RWPE2 (cell line): ENCODE measurements around the gene TMEM135.
A peak's percentile ranks its signal among the peaks of the same experiment; 100 is the strongest.
"Not testable (repeated sequence)": the region's sequence is repeated elsewhere in the genome, so short reads cannot be mapped to it uniquely, and the experiment has no call there.

Experiments
- ATAC-seq: fragments of 200-7000 bp; cut with Tn5 transposase; 3 replicates; pipeline ENCODE4 v1.9.1; 2021; ENCODE audit warnings: low read depth
- DNase-seq: peaks from one replicate; pipeline ENCODE4 v3.0.0-alpha.2; 2020; ENCODE audit warnings: low spot score
- H3K27ac ChIP-seq: fragments of 450-650 bp; 2 replicates; pipeline ENCODE4 v1.5.1; 2017; ENCODE audit warnings: mild to moderate bottlenecking; ENCODE audit not compliant: poor library complexity, severe bottlenecking
- H3K27me3 ChIP-seq: fragments of 250-450 bp; sonication (Bioruptor Pico); 2 replicates; pipeline ENCODE4 v1.5.1; 2021; ENCODE audit warnings: mild to moderate bottlenecking, moderate library complexity; ENCODE audit not compliant: insufficient read depth, poor library complexity, severe bottlenecking
- H3K36me3 ChIP-seq: fragments of 250-450 bp; sonication (Bioruptor Pico); 2 replicates; pipeline ENCODE4 v1.5.1; 2020; ENCODE audit warnings: low read depth, mild to moderate bottlenecking, moderate library complexity
- H3K4me1 ChIP-seq: fragments of 250-450 bp; sonication (Bioruptor Pico); 2 replicates; pipeline ENCODE4 v1.5.1; 2021; ENCODE audit warnings: mild to moderate bottlenecking, moderate library complexity; ENCODE audit not compliant: insufficient read depth, poor library complexity, severe bottlenecking
- H3K4me3 ChIP-seq: fragments of 250-450 bp; sonication (Bioruptor Pico); 2 replicates; pipeline ENCODE4 v1.5.1; 2021; ENCODE audit warnings: mild to moderate bottlenecking, moderate library complexity; ENCODE audit not compliant: severe bottlenecking
- H3K9me3 ChIP-seq: fragments of 250-450 bp; sonication (Bioruptor Pico); 2 replicates; pipeline ENCODE4 v1.5.1; 2021; ENCODE audit warnings: mild to moderate bottlenecking, moderate library complexity; ENCODE audit not compliant: severe bottlenecking
- TF ChIP-seq, protein P1 (sequence below): fragments of 450-650 bp; IDR thresholded peaks from one replicate; pipeline ENCODE4 v1.5.1; 2017; ENCODE audit warnings: mild to moderate bottlenecking, moderate library complexity; ENCODE audit not compliant: poor library complexity, severe bottlenecking

The TMEM135 gene

GRCh38 chr11:87083029-87083428 is 45.3 kb downstream of the TMEM135 start:
- TF ChIP-seq, protein P1, sequence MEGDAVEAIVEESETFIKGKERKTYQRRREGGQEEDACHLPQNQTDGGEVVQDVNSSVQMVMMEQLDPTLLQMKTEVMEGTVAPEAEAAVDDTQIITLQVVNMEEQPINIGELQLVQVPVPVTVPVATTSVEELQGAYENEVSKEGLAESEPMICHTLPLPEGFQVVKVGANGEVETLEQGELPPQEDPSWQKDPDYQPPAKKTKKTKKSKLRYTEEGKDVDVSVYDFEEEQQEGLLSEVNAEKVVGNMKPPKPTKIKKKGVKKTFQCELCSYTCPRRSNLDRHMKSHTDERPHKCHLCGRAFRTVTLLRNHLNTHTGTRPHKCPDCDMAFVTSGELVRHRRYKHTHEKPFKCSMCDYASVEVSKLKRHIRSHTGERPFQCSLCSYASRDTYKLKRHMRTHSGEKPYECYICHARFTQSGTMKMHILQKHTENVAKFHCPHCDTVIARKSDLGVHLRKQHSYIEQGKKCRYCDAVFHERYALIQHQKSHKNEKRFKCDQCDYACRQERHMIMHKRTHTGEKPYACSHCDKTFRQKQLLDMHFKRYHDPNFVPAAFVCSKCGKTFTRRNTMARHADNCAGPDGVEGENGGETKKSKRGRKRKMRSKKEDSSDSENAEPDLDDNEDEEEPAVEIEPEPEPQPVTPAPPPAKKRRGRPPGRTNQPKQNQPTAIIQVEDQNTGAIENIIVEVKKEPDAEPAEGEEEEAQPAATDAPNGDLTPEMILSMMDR: no peak
- Histone ChIP-seq H3K4me1 (no peaks in the 10 kb centered on the region), H3K36me3 (no peaks in the 10 kb centered on the region), H3K9me3 (no peaks in the 10 kb centered on the region), H3K27ac (no peak overlapping the region), H3K27me3 (no peaks in the 10 kb centered on the region), H3K4me3 (no peak overlapping the region)
- no peak for DNase-seq
- ATAC-seq: no peak

DNA sequence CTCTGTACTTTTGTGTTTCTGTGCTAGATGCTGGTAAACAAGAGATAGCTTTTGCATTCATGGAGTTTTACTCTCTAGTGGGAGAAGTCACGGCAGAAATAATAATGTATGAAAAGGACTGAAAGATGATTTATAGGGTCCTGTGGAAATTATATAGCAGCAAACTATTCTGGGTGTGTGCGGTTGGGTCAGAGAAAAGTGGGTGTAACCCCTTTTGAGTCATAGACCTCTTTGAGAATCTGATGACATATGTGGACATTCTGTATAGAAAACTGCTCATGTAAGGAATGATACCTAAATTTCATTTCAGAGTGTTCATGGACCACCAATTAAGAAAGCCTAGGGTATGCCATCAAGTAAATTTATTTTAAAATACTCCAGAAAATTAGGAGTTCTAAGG is 54.4 kb downstream of the TMEM135 start:
- ATAC-seq (peak; percentile 35; the same call in 1 of the 3 replicates), DNase-seq (no peak)
- H3K4me3 ChIP-seq: no peak overlapping the region
- TF ChIP-seq, protein P1: no peak
- no peaks in the 10 kb centered on the region for H3K4me1 ChIP-seq
- H3K36me3 ChIP-seq: peaks cover 2% of the 10 kb centered on the region; the same call in 1 of the 2 replicates
- no peak overlapping the region for H3K27ac ChIP-seq
- H3K27me3 ChIP-seq: no peaks in the 10 kb centered on the region
- H3K9me3 ChIP-seq: peaks cover 7% of the 10 kb centered on the region

GRCh38 chr11:87092567-87092966 is 54.8 kb downstream of the TMEM135 start:
- Histone ChIP-seq H3K4me1 (no peaks in the 10 kb centered on the region), H3K4me3 (no peak overlapping the region), H3K9me3 (peaks cover 7% of the 10 kb centered on the region), H3K36me3 (peaks cover 2% of the 10 kb centered on the region; the same call in 1 of the 2 replicates), H3K27me3 (no peaks in the 10 kb centered on the region), H3K27ac (no peak overlapping the region)
- no peak for DNase-seq
- TF ChIP-seq, protein P1: no peak
- no peak for ATAC-seq

DNA sequence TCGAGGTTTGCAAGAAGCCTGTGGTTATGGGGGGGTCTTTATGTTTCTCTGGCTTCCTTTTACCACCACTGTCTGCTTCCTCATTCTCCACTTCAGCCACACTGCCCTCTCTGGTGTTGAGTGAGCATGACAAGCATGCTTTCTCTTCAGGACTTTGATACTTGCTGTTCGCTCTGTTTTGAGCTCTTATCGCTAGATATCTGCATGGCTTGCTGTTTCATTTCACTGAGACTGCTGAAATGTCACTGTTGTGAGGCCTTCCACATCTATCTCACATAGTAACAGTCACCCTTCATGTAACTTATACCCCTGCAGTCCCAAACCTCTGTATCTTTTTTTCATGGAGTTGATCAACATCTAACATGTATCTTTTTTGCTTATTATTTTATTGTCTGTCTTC is 59.8 kb downstream of the TMEM135 start:
- TF ChIP-seq, protein P1: peak; percentile 71
- Histone ChIP-seq H3K9me3 (peaks cover 3% of the 10 kb centered on the region), H3K27ac (no peak overlapping the region), H3K27me3 (no peaks in the 10 kb centered on the region), H3K4me3 (no peak overlapping the region), H3K36me3 (no peaks in the 10 kb centered on the region; the same call in 1 of the 2 replicates), H3K4me1 (no peaks in the 10 kb centered on the region)
- ATAC-seq (peak; percentile 52; the same call in 2 of the 3 replicates), DNase-seq (no peak)

- no peaks in the 10 kb centered on the region for H3K27me3 ChIP-seq
- H3K4me1 ChIP-seq: no peaks in the 10 kb centered on the region
- H3K27ac ChIP-seq: no peak overlapping the region
- DNase-seq (no peak), ATAC-seq (no peak)
- H3K36me3 ChIP-seq: no peaks in the 10 kb centered on the region
- no peak overlapping the region for H3K4me3 ChIP-seq
- TF ChIP-seq, protein P1: no peak
- H3K9me3 ChIP-seq: no peaks in the 10 kb centered on the region
Observed at GRCh38 chr11:87101956-87102580, 64.3 kb downstream of the TMEM135 start.

GRCh38 chr11:87105826-87106225 is 68.1 kb downstream of the TMEM135 start:
- H3K27me3 ChIP-seq, H3K27ac ChIP-seq, DNase-seq, ATAC-seq, H3K4me3 ChIP-seq, H3K4me1 ChIP-seq, H3K36me3 ChIP-seq, H3K9me3 ChIP-seq: not testable (repeated sequence)

DNA sequence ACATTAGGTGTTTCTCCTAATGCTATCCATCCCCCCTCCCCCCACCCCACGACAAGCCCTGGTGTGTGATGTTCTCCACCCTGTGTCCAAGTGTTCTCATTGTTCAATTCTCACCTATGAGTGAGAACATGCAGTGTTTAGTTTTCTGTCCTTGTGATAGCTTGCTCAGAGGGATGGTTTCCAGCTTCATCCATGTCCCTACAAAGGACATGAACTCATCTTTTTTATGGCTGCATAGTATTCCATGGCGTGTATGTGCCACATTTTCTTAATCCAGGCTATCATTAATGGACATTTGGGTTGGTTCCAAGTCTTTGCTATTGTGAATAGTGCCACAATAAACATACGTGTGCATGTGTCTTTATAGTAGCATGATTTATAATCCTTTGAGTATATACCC is 69.6 kb downstream of the TMEM135 start:
- not testable (repeated sequence) for H3K9me3 ChIP-seq, H3K27ac ChIP-seq, H3K4me3 ChIP-seq, H3K4me1 ChIP-seq, H3K36me3 ChIP-seq, ATAC-seq, DNase-seq, H3K27me3 ChIP-seq
